Measurements from ENCODE around the gene RABEPK. TPM values are rescaled to one million over a fixed set of nuclear protein-coding genes. Genes with fewer than 3 reads are reported as not detected.

RABEPK gene
- polyA plus RNA-seq, 1 experiment: 45.5 TPM

DNA sequence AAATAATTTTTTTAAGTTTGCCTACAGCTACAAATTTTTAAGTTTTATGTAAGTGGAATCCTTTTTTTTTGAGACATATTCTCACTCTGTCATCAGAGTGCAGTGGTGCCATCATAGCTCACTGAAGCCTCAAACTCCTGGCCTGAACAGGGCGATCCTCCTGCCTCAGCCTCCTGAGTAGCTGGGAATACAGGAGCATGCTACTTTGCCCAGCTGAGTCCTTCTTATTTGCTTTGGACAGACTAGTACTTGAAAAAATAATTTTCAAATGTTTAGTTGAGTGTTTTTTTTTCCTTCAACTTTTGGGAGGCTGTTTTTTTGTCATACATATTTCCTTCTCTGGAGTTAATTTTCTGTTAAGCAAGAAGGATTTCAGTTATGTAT lies 68.7 kb downstream of the RABEPK start:
- ChIA-PET POLR2A (interaction anchor here (0.6 to 0.7 kb wide), 2 partner anchors 9 to 124 kb away, joined by 3 read pairs; no protein-coding TSS in a partner anchor), CTCF (no interaction called here)
- H3K4me3 ChIP-seq (ENCODE audit: low read depth, low read length): no peak overlapping the region
- H3K27me3 ChIP-seq (ENCODE audit: control insufficient read depth, insufficient read depth, low read length): no peaks in the 10 kb centered on the region
- H3K27ac ChIP-seq (ENCODE audit: low read depth, low read length): no peak overlapping the region
- TF ChIP-seq, protein P1, sequence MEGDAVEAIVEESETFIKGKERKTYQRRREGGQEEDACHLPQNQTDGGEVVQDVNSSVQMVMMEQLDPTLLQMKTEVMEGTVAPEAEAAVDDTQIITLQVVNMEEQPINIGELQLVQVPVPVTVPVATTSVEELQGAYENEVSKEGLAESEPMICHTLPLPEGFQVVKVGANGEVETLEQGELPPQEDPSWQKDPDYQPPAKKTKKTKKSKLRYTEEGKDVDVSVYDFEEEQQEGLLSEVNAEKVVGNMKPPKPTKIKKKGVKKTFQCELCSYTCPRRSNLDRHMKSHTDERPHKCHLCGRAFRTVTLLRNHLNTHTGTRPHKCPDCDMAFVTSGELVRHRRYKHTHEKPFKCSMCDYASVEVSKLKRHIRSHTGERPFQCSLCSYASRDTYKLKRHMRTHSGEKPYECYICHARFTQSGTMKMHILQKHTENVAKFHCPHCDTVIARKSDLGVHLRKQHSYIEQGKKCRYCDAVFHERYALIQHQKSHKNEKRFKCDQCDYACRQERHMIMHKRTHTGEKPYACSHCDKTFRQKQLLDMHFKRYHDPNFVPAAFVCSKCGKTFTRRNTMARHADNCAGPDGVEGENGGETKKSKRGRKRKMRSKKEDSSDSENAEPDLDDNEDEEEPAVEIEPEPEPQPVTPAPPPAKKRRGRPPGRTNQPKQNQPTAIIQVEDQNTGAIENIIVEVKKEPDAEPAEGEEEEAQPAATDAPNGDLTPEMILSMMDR (IDR thresholded peaks at IDR 0.05; ENCODE audit: low read depth, low read length): no peak
- DNase-seq (ENCODE audit: low read depth, low spot score): no peak
- no peaks in the 10 kb centered on the region for H3K9me3 ChIP-seq (ENCODE audit: control insufficient read depth, insufficient read depth, low read length)

DNA sequence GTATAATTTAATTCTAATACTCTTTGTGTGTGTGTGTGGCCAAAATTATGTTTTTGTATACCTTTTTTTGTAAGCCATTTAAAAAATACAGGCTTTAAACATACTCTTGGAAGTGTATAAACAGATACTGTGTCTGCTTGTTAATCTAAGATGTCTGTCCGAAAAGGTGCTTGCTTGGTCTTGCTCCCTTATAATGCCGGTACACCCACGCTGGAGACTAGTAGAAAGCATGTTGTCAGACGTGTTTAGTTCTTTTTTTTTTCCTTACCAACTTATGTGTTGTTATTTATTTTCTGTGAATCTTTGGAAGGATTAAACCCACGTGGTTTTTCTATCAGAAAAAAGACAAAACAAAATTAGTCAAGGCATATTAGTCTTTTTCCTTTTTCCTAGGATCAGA lies 70.7 kb downstream of the RABEPK start:
- TF ChIP-seq, protein P1 (IDR thresholded peaks at IDR 0.05; ENCODE audit: low read depth, low read length): no peak

DNA sequence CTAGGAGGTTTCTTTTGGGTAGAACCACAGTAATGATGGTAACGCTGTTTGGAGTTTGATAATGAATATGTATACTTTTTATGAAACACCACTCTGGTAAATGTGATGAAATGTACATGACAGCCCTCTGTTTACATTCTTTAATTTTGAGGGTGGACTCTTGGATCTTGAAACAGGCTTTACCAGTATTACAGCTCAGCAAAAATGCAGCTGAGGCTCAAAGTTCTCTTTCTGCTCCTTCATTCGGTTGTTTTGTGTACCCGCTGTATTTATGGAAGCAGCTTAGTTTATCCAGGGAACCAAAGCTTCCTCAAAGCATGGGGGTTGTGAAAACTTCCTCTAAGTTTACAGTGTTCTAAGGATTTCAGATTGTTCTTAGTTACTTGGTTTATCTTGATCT lies 72.4 kb downstream of the RABEPK start:
- TF ChIP-seq, protein P1 (IDR thresholded peaks at IDR 0.05; ENCODE audit: low read depth, low read length): no peak
- peak; percentile 32 for DNase-seq (ENCODE audit: low read depth, low spot score)
- CTCF ChIA-PET: interaction anchor here (0.7 to 1.6 kb wide), 2 partner anchors 17 to 25 kb away, joined by 4 to 5 read pairs; no protein-coding TSS in a partner anchor
- POLR2A ChIA-PET: interaction anchor here (1.6 kb wide), 1 partner anchor 31 kb away, joined by 15 read pairs; the partner anchor contains the start of gene HSPA5
- H3K27ac ChIP-seq (ENCODE audit: low read depth, low read length): peak overlapping the region; percentile 4
- H3K9me3 ChIP-seq (ENCODE audit: control insufficient read depth, insufficient read depth, low read length): no peaks in the 10 kb centered on the region
- H3K27me3 ChIP-seq (ENCODE audit: control insufficient read depth, insufficient read depth, low read length): no peaks in the 10 kb centered on the region
- H3K4me3 ChIP-seq (ENCODE audit: low read depth, low read length): no peak overlapping the region

More for the DNA sequence above, 70.7 kb downstream of the RABEPK start:
- POLR2A ChIA-PET: no interaction called here
- H3K4me3 ChIP-seq (ENCODE audit: low read depth, low read length): no peak overlapping the region
- no peaks in the 10 kb centered on the region for H3K27me3 ChIP-seq (ENCODE audit: control insufficient read depth, insufficient read depth, low read length)
- no peaks in the 10 kb centered on the region for H3K9me3 ChIP-seq (ENCODE audit: control insufficient read depth, insufficient read depth, low read length)
- CTCF ChIA-PET: no interaction called here
- no peak for DNase-seq (ENCODE audit: low read depth, low spot score)
- no peak overlapping the region for H3K27ac ChIP-seq (ENCODE audit: low read depth, low read length)

DNA sequence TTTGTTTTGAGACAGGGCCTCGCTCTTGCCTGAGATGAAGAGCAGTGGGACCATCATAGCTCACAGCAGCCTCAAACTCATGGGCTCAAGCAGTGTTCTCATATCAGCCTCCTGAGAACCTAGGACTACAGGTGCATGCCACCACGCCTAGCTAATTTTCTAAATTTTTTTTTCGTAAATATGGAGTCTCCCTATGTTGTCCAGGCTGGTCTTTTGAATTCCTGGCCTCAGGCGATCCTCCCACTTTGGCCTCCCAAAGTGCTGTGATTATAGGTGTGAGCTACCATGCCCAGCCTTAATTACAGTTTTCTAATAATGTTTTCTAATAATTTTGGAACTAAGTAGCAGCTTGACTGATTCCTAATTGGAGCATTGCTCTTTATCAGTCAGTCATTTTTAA lies 76.4 kb downstream of the RABEPK start:
- H3K9me3 ChIP-seq (ENCODE audit: control insufficient read depth, insufficient read depth, low read length): no peaks in the 10 kb centered on the region
- ChIA-PET CTCF (no interaction called here), POLR2A (interaction anchor here (1.1 kb wide), 1 partner anchor 36 kb away, joined by 3 read pairs; the partner anchor contains the start of gene HSPA5)
- no peaks in the 10 kb centered on the region for H3K27me3 ChIP-seq (ENCODE audit: control insufficient read depth, insufficient read depth, low read length)
- DNase-seq (ENCODE audit: low read depth, low spot score): no peak
- H3K4me3 ChIP-seq (ENCODE audit: low read depth, low read length): no peak overlapping the region
- H3K27ac ChIP-seq (ENCODE audit: low read depth, low read length): no peak overlapping the region
- TF ChIP-seq, protein P1 (IDR thresholded peaks at IDR 0.05; ENCODE audit: low read depth, low read length): no peak

DNA sequence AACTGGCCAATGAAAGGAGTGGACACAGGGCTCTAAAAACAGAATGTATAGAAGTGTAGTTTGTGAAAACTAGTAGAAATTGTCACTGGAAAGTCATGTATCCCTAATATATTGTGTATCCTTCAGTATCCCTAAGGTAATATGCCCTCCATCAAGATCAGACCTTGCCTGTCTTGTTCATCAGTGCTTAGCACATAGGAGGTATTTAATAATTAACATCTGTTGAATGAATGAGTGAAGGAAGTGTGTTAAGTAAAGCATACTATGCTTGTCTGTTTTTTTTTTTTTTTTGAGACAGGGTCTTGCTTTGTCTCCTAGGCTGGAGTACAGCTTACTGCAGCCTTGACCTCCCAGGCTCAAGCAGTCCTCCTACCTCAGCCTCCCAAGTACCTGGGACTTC lies 77.1 kb downstream of the RABEPK start:
- Histone ChIP-seq H3K27ac (ENCODE audit: low read depth, low read length) (no peak overlapping the region), H3K4me3 (ENCODE audit: low read depth, low read length) (no peak overlapping the region), H3K27me3 (ENCODE audit: control insufficient read depth, insufficient read depth, low read length) (no peaks in the 10 kb centered on the region), H3K9me3 (ENCODE audit: control insufficient read depth, insufficient read depth, low read length) (no peaks in the 10 kb centered on the region)
- DNase-seq (ENCODE audit: low read depth, low spot score): no peak
- POLR2A ChIA-PET: no interaction called here
- TF ChIP-seq, protein P1 (IDR thresholded peaks at IDR 0.05; ENCODE audit: low read depth, low read length): no peak
- CTCF ChIA-PET: no interaction called here

Measured in AG04450 (cell line).